Keratinocyte (primary cell): ENCODE data around the gene VASH2. TPM values are rescaled to one million over a fixed set of nuclear protein-coding genes. Genes with fewer than 3 reads are reported as not detected.

Experiments
- DNase-seq: peaks from one replicate; pipeline ENCODE4 v3.0.0-alpha.2; 2011; ENCODE audit warnings: low read depth, missing footprints, low spot score
- FAIRE-seq: peaks from 2 replicates; lab custom pipeline; 2011; peaks lifted over from hg19 to GRCh38; lab: Jason Lieb, UNC
- H2AFZ ChIP-seq: 2 replicates; pipeline ENCODE4 v1.6.0; 2012; ENCODE audit warnings: low read length, control low read depth, inconsistent platforms; ENCODE audit not compliant: control insufficient read depth
- H3K27ac ChIP-seq: 2 replicates; pipeline ENCODE4 v1.5.1; 2011; ENCODE audit warnings: low read length; ENCODE audit not compliant: control insufficient read depth, insufficient read depth
- H3K27me3 ChIP-seq: 3 replicates; pipeline ENCODE4 v1.6.0; 2011; ENCODE audit warnings: low read length; ENCODE audit not compliant: control insufficient read depth, insufficient read depth; ENCODE audit errors: extremely low read depth
- H3K36me3 ChIP-seq, 2 experiments: 2 replicates in 1 of 2; 3 replicates in 1 of 2; pipeline ENCODE4 v1.5.1; 2011; ENCODE audit warnings: low read length in 2 of 2, mild to moderate bottlenecking in 1 of 2; ENCODE audit not compliant: control insufficient read depth in 2 of 2, insufficient read depth in 2 of 2; ENCODE audit errors: extremely low read depth in 1 of 2
- H3K4me1 ChIP-seq: 3 replicates; pipeline ENCODE4 v1.5.1; 2011; ENCODE audit warnings: low read length; ENCODE audit not compliant: control insufficient read depth, insufficient read depth; ENCODE audit errors: extremely low read depth
- H3K4me2 ChIP-seq: 3 replicates; pipeline ENCODE4 v1.6.0; 2011; ENCODE audit warnings: low read depth, low read length; ENCODE audit not compliant: control insufficient read depth, insufficient read depth; ENCODE audit errors: extremely low read depth
- H3K4me3 ChIP-seq, 3 experiments: fragments of 200-600 bp in 1 of 3; sonication (generic) in 1 of 3; 2 replicates in 2 of 3; 3 replicates in 1 of 3; pipeline ENCODE4 v1.5.1; 2011 to 2016; ENCODE audit warnings: low read length in 3 of 3, mild to moderate bottlenecking in 3 of 3, control low read depth in 2 of 3, inconsistent platforms in 1 of 3, low read depth in 1 of 3, mixed read lengths in 1 of 3, mixed run types in 1 of 3, moderate library complexity in 1 of 3; ENCODE audit not compliant: control insufficient read depth in 2 of 3, insufficient read depth in 2 of 3; ENCODE audit errors: extremely low read depth in 1 of 3
- H3K79me2 ChIP-seq: 2 replicates; pipeline ENCODE4 v1.6.0; 2012; ENCODE audit warnings: low read length; ENCODE audit not compliant: control insufficient read depth, insufficient read depth
- H3K9ac ChIP-seq: 3 replicates; pipeline ENCODE4 v1.6.0; 2011; ENCODE audit warnings: low read length; ENCODE audit not compliant: control insufficient read depth, insufficient read depth; ENCODE audit errors: extremely low read depth
- H3K9me1 ChIP-seq: 3 replicates; pipeline ENCODE4 v1.6.0; 2011; ENCODE audit warnings: low read length; ENCODE audit not compliant: control insufficient read depth, insufficient read depth; ENCODE audit errors: extremely low read depth
- H3K9me3 ChIP-seq: 2 replicates; pipeline ENCODE4 v1.5.1; 2012; ENCODE audit warnings: low read depth, low read length; ENCODE audit not compliant: control insufficient read depth
- H4K20me1 ChIP-seq: 3 replicates; pipeline ENCODE4 v1.6.0; 2011; ENCODE audit warnings: low read length; ENCODE audit not compliant: control insufficient read depth, insufficient read depth; ENCODE audit errors: extremely low read depth
- EZH2 ChIP-seq: IDR thresholded peaks from one replicate; pipeline ENCODE4 v1.6.1; 2012; ENCODE audit warnings: inconsistent platforms, mild to moderate bottlenecking, low read length, moderate library complexity
- dilution Hi-C: fragments of 300-500 bp; cut with MboI; formaldehyde crosslinking; loops from one replicate; pipeline ENCODE4 v1.7.0; 2020; ENCODE audit warnings: low sequenced_read_pairs; ENCODE audit not compliant: extremely low pct_ligation_motif_present
- polyA plus RNA-seq, 5 experiments: library from polyadenylated mRNA; depleted of rRNA in 3 of 5; stranded (reverse) in 3 of 5; stranded (forward) in 1 of 5; unstranded in 1 of 5; fragments of >200 nt; gene quantifications; 1 replicate in 1 of 5; 2 replicates in 3 of 5; 3 replicates in 1 of 5; pipeline versions ENCODE4 v1.2.1 to v1.2.3, GENCODE V29; 2011 to 2012; ENCODE audit warnings: missing spikeins in 2 of 5, low read depth in 1 of 5, low replicate concordance in 1 of 5
- TF ChIP-seq, protein P1 (sequence below), 3 experiments: IDR thresholded peaks in 1 of 3; conservative IDR thresholded peaks in 1 of 3; optimal IDR thresholded peaks in 1 of 3; 2 replicates in 2 of 3; 3 replicates in 1 of 3; pipeline versions ENCODE3 to v1.5.1; 2011; ENCODE audit warnings: low read length in 3 of 3, mild to moderate bottlenecking in 3 of 3, moderate library complexity in 2 of 3, control low read depth in 1 of 3, inconsistent platforms in 1 of 3; ENCODE audit not compliant: insufficient read depth in 2 of 3; ENCODE audit errors: extremely low read depth in 1 of 3

VASH2 gene
- polyA plus RNA-seq, 1 donor (not counting 4 experiments of a cell fraction or from before 2014, with no cell fraction given), result 0.04 TPM

DNA sequence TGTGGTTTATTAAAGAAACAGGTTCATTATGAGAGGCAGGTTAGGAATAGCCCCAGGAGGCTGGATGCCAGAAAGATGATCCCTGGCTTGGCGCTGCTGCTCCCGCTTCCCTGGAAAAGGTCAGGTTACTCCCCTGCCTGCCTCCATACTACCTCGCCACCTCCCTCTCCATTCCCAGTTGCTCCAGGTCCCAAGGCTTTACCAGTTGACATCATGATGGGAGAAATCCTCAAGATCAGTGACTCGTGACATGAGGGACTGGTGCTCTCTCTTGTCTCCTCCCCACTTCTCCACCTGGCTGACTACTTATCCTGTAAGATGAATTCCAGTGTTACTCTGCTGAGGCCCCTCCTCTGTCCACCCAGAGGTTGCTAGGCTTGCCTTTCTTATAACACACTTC, 19.7 kb downstream of the VASH2 start:
- Histone ChIP-seq H3K9ac (no peak overlapping the region), H3K27me3 (peaks cover 6% of the 10 kb centered on the region), H3K9me1 (no peaks in the 10 kb centered on the region), H4K20me1 (peaks cover 3% of the 10 kb centered on the region), H3K27ac (no peak overlapping the region), H3K4me2 (no peak overlapping the region), H3K4me3 (no peak overlapping the region), H2AFZ (no peak overlapping the region), H3K9me3 (no peaks in the 10 kb centered on the region), H3K36me3 (no peaks in the 10 kb centered on the region), H3K79me2 (no peaks in the 10 kb centered on the region), H3K4me1 (no peaks in the 10 kb centered on the region)
- DNase-seq (no peak), FAIRE-seq (no peak)
- dilution Hi-C loops, result no loop called here
- TF ChIP-seq, protein P1, sequence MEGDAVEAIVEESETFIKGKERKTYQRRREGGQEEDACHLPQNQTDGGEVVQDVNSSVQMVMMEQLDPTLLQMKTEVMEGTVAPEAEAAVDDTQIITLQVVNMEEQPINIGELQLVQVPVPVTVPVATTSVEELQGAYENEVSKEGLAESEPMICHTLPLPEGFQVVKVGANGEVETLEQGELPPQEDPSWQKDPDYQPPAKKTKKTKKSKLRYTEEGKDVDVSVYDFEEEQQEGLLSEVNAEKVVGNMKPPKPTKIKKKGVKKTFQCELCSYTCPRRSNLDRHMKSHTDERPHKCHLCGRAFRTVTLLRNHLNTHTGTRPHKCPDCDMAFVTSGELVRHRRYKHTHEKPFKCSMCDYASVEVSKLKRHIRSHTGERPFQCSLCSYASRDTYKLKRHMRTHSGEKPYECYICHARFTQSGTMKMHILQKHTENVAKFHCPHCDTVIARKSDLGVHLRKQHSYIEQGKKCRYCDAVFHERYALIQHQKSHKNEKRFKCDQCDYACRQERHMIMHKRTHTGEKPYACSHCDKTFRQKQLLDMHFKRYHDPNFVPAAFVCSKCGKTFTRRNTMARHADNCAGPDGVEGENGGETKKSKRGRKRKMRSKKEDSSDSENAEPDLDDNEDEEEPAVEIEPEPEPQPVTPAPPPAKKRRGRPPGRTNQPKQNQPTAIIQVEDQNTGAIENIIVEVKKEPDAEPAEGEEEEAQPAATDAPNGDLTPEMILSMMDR (optimal IDR thresholded peaks at IDR 0.05 in 1 of 3, IDR thresholded peaks at IDR 0.05 in 1 of 3, conservative IDR thresholded peaks at IDR 0.05 in 1 of 3; ENCODE audit: extremely low read depth in 1 of 3, insufficient read depth in 2 of 3, low read length in 3 of 3), result no peak

DNA sequence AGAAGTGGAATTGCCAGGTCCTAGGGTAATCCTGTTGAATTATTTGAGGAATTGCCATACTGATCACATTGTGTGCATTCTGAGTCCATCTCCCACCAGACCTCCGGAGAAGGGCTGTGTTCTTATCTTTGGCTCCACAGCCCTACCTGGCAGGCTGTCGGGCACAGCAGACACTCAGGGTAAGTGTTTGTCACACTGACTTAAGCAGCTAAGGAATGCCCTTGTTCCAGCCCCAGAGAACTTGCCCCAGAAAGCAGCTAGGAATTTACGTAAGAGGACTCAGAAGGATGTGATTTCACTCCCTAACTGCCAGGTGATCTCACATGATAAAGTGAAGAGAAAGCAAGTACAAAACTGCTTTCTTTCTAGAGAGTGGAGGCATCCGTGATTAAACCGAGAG, 21.0 kb downstream of the VASH2 start:
- FAIRE-seq, result no peak
- dilution Hi-C loops, result no loop called here

More for the DNA sequence above, 21.0 kb downstream of the VASH2 start:
- Histone ChIP-seq H3K9me3 (no peaks in the 10 kb centered on the region), H3K79me2 (no peaks in the 10 kb centered on the region), H2AFZ (no peak overlapping the region), H3K4me2 (no peak overlapping the region), H3K36me3 (no peaks in the 10 kb centered on the region), H3K4me3 (no peak overlapping the region), H3K4me1 (no peaks in the 10 kb centered on the region), H3K9ac (no peak overlapping the region), H3K27ac (no peak overlapping the region), H4K20me1 (peaks cover 3% of the 10 kb centered on the region), H3K9me1 (no peaks in the 10 kb centered on the region), H3K27me3 (peaks cover 1% of the 10 kb centered on the region)
- DNase-seq, result no peak
- TF ChIP-seq, protein P1 (optimal IDR thresholded peaks at IDR 0.05 in 1 of 3, IDR thresholded peaks at IDR 0.05 in 1 of 3, conservative IDR thresholded peaks at IDR 0.05 in 1 of 3; ENCODE audit: extremely low read depth in 1 of 3, insufficient read depth in 2 of 3, low read length in 3 of 3), result no peak
- TF ChIP-seq EZH2, result no peak
